GM19043 (cell line): ENCODE measurements around the gene PKNOX2.

Experiments used
- ATAC-seq: cut with Tn5 transposase; IDR thresholded peaks from one replicate; pipeline ENCODE4 v1.9.1; 2021; ENCODE audit warnings: low read depth; ENCODE audit not compliant: unreplicated experiment

PKNOX2 gene

DNA sequence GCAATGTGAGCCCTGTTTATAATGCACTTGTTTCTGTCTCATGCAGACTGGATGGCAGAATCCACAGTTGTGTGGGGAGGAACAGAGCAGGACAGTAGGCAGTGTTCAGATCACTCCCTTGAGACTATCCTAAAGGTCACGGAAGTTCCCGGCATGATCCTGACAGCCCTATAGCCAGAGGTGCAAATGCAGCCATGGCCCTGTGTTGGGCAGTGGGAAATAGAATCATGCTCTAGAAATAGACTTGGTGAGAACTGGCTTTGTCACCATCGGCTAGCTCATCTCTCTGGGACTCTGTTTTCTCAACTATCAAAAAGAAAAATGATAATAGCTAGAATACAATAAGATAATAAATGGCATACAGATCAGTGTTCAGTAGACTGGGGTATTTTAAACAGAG lies 208.4 kb downstream of the PKNOX2 start:
- no peak for ATAC-seq

DNA sequence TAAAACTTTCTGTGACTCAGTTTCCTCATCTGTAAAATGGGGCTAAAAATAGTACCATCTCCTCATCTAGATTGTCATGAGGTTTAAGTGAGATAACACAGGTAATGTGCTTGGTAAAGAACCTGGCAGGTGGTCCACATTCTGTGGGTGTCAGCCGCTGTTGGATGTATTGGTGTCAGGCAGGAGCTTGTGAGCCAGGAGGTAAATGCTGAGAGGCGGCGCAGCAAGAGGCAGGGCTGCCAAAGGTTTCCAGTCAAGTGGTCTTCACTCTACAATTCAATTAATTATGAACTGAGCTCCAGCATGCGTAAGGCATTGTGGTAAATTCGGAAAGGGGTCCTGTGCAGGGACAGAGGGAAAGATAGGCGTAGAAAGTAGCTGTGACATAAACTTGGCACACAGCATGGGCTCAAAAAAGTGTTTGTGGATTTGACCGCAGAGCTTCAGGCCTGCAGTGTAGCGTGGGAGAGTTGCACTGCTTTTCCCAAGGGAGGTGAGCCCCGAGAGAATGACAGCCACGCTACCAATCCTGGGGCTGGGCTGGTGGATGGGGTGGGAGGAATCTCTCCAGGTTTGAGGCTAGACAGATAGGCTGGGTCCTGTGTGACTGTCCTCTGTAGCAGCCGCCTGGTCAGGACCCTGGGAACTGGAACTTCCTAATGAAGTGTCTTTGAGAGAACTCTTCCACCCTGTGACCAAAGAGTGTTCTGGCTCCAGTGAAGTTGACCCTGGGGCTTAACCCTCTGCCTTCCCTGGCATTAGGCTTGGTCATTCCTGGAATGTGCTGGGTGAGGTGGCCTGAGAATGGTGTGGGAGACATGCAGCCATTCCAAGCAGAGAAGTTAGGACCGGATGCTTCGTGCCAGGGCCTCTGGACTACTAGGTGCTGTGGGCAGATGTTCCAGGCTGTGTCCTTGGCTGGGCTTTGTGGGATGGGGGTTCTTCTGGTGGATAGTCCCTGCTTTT lies 209.2 kb downstream of the PKNOX2 start:
- no peak for ATAC-seq

GRCh38 chr11:125374398-125374797 lies 209.8 kb downstream of the PKNOX2 start:
- no peak for ATAC-seq

DNA sequence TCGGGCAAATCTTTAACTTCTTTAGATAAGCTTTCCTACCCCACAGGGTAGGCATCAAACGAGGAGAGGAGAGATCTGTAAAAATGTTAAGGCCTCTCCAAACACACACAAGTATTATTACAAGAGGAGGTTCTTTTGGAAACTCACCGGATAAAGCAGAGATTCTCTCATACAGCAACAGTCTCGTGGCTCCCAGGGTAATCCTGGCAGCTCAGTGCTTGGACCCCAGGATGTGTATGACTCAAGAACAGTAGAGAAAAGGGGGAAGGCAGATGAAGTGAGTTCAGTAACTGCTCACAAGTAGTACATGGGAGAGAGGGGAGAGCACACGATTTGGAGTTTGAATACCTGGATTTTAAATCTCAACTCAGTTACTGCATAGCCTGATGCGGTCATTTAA lies 210.6 kb downstream of the PKNOX2 start:
- ATAC-seq = no peak

DNA sequence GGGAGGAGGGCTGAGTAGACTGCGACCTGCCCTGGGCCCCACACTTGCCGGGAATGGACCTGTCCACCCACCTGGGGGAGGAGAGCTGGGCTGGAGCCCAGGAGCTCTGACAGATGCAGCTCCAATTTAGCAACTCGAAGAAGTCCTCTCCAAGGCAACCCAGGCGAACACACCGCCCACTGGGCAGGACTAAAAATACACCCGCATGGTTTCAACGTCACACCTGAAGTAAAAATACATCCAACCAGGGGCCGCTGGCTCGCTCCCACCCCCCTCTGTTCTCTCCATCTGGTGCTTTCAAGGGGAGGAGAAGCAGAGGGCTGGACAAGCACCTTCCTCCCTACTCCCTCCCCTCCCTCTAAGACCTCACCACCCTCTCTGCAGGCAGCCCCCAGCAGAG lies 211.6 kb downstream of the PKNOX2 start:
- no peak for ATAC-seq

DNA sequence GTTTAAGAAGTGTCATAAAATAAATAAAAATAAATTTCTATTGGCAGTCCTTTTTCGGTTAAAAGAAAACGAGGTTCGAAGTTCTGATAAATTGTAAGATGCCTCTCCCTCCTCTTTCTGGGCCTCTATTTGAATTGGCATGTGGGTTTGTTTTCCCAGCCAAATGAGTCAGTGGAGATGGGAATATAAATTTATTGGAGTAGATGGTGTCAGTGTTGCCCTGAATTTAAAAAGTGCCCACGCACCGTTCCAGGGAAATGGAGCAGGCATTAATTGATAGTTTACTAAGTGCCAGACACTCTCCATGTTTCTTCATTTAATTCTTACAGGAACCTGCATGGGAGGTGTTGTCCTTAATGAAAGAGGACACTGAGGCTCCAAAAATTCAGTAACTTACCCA lies 212.3 kb downstream of the PKNOX2 start:
- ATAC-seq = no peak

DNA sequence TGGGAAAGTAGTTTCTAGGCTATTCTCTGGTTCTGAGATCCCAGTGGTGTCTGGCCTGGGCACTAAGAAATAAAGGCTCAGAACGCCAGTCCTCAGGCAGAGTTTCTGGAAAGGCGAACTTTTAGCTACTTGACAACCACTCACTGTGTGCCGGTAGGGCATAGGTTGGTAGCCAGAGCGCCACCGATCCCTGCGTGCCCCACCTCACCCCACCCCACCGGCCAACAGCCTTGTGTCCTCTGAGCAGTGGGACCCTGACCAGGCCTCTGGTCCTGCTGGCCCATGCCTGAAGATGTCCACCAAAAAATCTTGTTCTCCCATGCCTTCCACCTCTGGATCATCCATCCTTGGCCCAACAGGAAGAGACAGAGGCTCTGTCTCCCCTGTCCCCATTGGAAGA lies 213.5 kb downstream of the PKNOX2 start:
- ATAC-seq = no peak

DNA sequence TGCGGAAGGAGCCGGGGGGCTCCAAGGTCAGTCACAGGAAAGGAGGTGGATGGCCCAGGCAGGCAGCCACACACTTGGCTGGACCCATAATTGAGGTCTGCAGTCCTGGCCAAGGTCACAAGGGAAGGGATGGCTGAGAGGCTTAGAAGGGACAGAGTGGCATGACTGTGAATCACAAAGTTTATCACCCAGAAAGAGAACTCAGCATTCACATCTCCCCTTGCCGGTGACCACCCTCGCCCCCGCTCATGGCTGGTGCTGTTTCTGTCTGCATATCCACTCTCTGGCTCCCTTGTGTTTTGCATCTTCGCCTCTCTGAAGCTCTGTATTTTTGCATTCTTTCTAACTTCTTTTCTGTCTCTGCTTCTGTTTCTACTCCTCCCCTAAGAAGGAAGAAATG lies 214.0 kb downstream of the PKNOX2 start:
- ATAC-seq = no peak

- ATAC-seq = no peak
These were observed 215.0 kb downstream of the PKNOX2 start for GRCh38 chr11:125379565-125379964.

DNA sequence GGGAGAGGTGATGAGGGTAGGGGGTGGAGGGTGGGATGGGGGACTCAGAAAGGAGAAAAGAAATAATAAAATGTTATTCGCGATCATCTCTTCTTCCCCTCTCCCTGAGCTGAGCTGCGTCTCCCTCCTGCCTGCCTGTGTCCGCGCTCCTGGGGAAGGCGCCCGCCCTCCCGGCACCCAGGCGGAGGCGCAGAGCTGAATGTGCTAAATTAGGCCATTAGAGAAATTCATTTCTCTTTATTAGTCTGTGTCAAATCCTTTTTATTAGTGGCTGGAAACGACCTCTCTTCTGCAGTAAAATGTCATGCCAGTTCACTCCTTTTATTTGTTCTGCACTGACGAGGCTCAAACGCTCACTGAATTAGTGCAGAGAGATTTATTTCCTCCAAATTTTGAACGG lies 215.4 kb downstream of the PKNOX2 start:
- ATAC-seq = no peak

DNA sequence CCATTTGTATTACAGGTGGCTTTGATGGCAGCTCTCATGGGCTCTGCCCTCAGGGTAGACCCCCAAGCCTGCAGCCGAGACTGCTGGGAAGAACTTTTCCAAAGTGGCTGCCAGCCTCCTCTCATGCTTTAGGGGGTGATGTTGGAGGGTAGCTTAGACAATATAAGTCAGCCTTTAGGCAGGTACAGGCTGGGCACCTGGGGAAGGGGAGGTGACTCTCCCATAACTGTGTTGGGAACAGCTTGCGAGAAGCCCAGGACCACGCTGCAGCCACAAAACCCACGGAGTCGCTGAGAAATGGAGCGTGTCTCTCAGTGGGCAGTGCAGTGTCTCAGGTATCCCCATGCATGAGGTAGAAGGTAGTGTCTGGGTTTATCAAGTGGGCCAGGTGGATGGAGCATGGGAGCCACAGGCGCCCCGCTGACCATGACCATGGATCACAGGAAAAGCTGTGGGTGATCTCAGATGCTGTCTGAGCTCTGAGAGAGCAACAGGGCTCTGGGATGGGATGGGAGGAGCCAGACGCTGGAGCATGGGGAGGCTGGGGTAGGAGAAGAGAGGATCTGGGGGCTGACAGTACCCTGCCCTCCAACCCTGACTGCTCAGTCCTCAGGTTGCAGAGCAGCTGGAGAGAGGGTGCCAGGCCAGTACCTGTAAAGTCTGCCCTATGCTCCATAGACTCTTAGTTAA lies 216.3 kb downstream of the PKNOX2 start:
- no peak for ATAC-seq

- no peak for ATAC-seq
These were observed 217.0 kb downstream of the PKNOX2 start for GRCh38 chr11:125381499-125382044.

DNA sequence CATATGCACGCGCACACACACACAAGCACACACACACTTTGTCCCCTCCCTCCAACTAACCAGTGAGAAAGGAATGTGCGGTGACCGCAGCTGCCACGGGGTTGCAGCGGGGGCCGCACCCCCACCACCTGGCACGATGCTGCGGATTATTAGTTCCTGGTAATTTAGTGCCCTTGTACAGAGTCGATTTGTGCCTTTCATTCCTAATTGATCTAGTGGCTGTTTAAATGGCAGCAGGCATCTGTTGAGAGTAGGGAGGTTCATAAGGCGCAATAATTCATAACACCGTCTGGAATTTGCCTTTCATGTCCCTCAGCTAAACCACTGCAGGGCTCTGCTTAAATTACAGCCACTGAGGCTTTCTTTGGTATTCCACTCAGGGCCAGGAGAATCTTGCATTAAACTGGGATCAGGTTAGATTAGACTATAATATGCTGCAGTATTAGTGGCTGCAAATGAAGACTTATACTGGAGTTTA lies 217.8 kb downstream of the PKNOX2 start:
- ATAC-seq = no peak

GRCh38 chr11:125382822-125383221 lies 218.3 kb downstream of the PKNOX2 start:
- no peak for ATAC-seq

DNA sequence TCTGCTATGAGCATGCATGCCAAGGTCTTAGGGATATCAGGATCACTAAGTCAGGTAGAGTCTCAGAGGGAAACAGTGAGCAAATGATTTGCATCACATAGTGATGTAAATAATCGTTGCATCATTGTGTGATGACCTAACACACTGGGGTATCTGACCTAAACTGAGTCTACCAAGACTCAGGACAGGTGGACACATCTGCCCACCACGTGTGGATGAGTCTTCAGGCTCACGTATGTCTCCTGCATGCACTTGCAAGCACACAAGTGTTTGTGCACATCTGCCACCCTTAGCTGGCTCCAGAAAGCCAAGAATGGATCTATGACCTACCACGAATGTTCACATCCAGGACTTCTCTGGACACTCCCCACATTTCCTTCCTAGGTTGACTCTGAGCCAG lies 220.3 kb downstream of the PKNOX2 start:
- ATAC-seq = no peak

DNA sequence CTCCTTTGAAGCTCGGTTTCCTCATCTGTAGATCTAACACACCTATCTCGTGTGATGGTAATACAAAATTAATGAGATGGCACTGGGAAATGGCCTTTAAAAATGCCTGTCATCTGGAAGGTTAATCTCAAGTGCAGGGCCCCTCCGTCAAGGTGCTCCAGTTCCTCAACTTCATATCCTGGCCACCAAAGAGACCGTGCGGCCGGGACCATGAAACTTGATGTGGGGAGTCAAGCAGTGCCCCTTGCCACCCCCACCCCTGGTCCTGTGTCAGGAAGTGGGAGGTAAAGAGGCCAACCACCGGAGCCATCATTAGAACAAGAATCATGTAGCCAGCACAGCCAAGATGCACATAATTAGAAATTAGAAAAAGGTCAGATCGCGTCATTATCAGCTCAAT lies 223.3 kb downstream of the PKNOX2 start:
- no peak for ATAC-seq

DNA sequence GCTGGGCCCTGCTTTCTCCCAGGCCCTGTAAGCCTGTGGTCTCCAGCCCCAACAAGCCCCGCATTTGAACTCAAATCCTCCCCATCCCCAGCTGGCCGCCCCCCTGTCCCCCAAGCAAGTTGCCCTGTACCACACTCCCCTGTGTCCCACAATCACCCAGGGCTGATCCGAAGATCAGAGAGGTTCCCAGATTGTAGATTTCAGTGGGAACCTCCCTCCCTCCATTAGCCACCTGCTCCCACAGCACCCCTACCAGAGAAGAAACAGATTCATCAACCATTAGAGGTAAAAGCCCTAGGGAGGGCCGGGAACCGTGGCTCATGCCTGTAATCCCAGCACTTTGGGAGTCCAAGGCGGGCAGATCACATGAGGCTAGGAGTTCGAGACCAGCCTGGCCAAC lies 224.1 kb downstream of the PKNOX2 start:
- ATAC-seq = no peak

DNA sequence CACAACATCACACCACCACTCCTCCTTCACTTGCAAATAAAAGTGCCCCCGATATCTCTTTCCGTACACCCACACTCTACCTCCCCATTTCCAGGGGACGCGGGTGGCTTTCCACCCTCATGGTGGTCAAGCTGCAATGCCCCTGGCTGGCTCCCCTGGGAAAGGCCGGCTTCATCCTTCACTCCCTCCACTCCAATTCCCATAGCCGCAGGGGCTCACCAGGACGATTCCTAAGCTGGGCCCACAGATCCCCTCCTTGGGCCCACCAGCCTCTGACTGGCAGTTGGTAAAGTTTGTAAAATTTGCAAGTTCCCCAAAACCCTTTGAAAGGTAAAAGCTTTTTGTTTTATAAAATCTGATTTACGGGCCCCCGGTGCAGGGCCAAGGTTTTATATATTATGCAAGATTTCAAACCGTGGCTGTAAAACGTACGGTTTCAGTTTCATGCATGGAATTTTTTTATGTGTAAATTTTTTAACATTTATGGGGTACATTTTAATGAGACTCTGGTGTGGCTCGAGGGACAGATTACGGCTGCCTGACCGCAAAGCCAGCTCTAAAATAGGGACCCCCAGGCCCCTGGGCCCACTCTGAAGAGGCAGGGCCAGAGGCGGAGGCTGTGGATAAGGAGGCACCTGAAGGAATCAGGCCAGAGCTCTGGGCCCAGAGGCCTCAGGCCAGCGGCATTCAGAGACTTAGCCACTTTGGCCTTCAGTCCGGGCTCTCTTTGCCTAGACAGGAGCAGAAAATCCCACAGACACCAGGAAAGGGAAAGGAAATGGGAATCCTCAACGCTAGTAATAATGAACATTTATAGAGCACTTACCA lies 225.0 kb downstream of the PKNOX2 start:
- no peak for ATAC-seq

GRCh38 chr11:125390946-125391345 lies 226.4 kb downstream of the PKNOX2 start:
- ATAC-seq = no peak

DNA sequence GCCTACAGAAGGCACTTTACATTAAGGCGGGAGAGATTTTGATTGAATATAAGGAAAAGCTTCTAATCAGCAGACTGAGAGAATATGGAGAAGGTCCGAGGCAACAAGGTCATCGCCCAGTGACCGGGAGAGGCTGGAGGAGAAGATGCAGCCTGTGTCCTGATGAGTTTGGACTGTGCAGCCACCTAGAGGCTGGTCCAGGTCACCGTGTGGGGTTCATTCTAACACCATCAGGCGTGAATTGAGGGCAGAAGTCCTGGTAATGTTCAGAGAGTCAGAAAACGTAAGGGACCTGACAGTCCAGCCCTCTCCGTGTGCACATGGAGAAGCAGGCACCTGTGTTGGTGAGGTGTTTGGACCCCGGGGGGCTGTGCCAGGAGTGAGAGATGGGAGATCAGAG lies 228.8 kb downstream of the PKNOX2 start:
- ATAC-seq = no peak

GRCh38 chr11:125394296-125394695 lies 229.7 kb downstream of the PKNOX2 start:
- ATAC-seq = no peak
